PFSK-1 (cell line): Measurements from ENCODE around the gene CDR2.

Experiments used
- FOXP2 ChIP-seq: optimal IDR thresholded peaks from 2 replicates; pipeline ENCODE3; 2011; ENCODE audit warnings: borderline replicate concordance, control low read depth, inconsistent platforms; ENCODE audit not compliant: insufficient read depth; ENCODE audit errors: extremely low read length, extremely low read depth
- POLR2AphosphoS5 ChIP-seq: IDR thresholded peaks from 2 replicates; pipeline ENCODE4 v1.6.1; 2012; ENCODE audit warnings: low read depth, mild to moderate bottlenecking, control low read depth, low read length, moderate library complexity
- REST ChIP-seq, 2 experiments: IDR thresholded peaks; 2 replicates each; pipeline versions ENCODE4 v1.6.1 to v1.8.0; 2011 to 2012; ENCODE audit warnings: low read depth in 2 of 2, low read length in 2 of 2, control low read depth in 1 of 2, inconsistent platforms in 1 of 2, mild to moderate bottlenecking in 1 of 2, moderate library complexity in 1 of 2; ENCODE audit not compliant: insufficient read depth in 1 of 2
- SIN3A ChIP-seq: IDR thresholded peaks from 2 replicates; pipeline ENCODE4 v1.6.1; 2012; ENCODE audit warnings: mild to moderate bottlenecking, low read length, moderate library complexity, borderline replicate concordance; ENCODE audit not compliant: insufficient read depth
- TAF1 ChIP-seq: IDR thresholded peaks from 2 replicates; pipeline ENCODE4 v1.6.1; 2012; ENCODE audit warnings: low read length, control low read depth, borderline replicate concordance; ENCODE audit not compliant: insufficient read depth

CDR2 gene

GRCh38 chr16:22324787-22325597 is 49.4 kb downstream of the CDR2 start:
- no peak for TF ChIP-seq TAF1
- TF ChIP-seq SIN3A: no peak
- TF ChIP-seq FOXP2: no peak
- no peak for TF ChIP-seq POLR2AphosphoS5
- TF ChIP-seq REST (IDR thresholded peaks at IDR 0.05; ENCODE audit: insufficient read depth in 1 of 2, low read depth in 2 of 2, low read length in 2 of 2): no peak

- TF ChIP-seq REST (IDR thresholded peaks at IDR 0.05; ENCODE audit: insufficient read depth in 1 of 2, low read depth in 2 of 2, low read length in 2 of 2) (no peak), TAF1 (no peak), POLR2AphosphoS5 (no peak), SIN3A (no peak), FOXP2 (no peak)
Observed at GRCh38 chr16:22323959-22324786, 50.2 kb downstream of the CDR2 start.

GRCh38 chr16:22323173-22323958 is 51.1 kb downstream of the CDR2 start:
- TF ChIP-seq TAF1 (no peak), FOXP2 (no peak), REST (IDR thresholded peaks at IDR 0.05; ENCODE audit: insufficient read depth in 1 of 2, low read depth in 2 of 2, low read length in 2 of 2) (no peak), SIN3A (no peak), POLR2AphosphoS5 (no peak)

GRCh38 chr16:22322741-22323140 is 51.7 kb downstream of the CDR2 start:
- no peak for TF ChIP-seq FOXP2
- TF ChIP-seq REST (IDR thresholded peaks at IDR 0.05; ENCODE audit: insufficient read depth in 1 of 2, low read depth in 2 of 2, low read length in 2 of 2): no peak
- no peak for TF ChIP-seq SIN3A
- no peak for TF ChIP-seq TAF1
- no peak for TF ChIP-seq POLR2AphosphoS5
